Measurements from ENCODE around the gene GID8. TPM values are rescaled to one million over a fixed set of nuclear protein-coding genes. Genes with fewer than 3 reads are reported as not detected.

GID8 gene
- total and polyA plus RNA-seq, 2 of the 13 experiments (the other 11 are each of a cell fraction or from before 2014, with no cell fraction given): 39.6 to 59.8 TPM

- TF ChIP-seq THAP11 (CRISPR knock-in tag; IDR thresholded peaks at IDR 0.05) (peak; percentile 54; the same call in 1 of the 2 replicates), ZNF563 (CRISPR knock-in tag; IDR thresholded peaks at IDR 0.05) (peak; percentile 15; the same call in 1 of the 2 replicates), ZNF607 (CRISPR knock-in tag; IDR thresholded peaks at IDR 0.05; ENCODE audit: borderline replicate concordance) (0 out of 2 replicates have a peak, but pooled peaks have one; percentile 58), TFAP4 (IDR thresholded peaks at IDR 0.05; ENCODE audit: borderline replicate concordance, low read depth) (peak; percentile 45; the same call in 1 of the 2 replicates), SNAPC5 (CRISPR knock-in tag; IDR thresholded peaks at IDR 0.05; ENCODE audit: borderline replicate concordance) (no peak), TARDBP (CRISPR knock-in tag; IDR thresholded peaks at IDR 0.05) (peak; percentile 50; the same call in 1 of the 2 replicates), DNMT1 (CRISPR knock-in tag; IDR thresholded peaks at IDR 0.05) (peak; percentile 99), ZNF749 (CRISPR knock-in tag; IDR thresholded peaks at IDR 0.05; ENCODE audit: borderline replicate concordance) (no peak), PITX1 (CRISPR knock-in tag; IDR thresholded peaks at IDR 0.05) (peak; percentile 67; the same call in 1 of the 2 replicates), HMGXB3 (CRISPR knock-in tag; IDR thresholded peaks at IDR 0.05; ENCODE audit: borderline replicate concordance) (peak; percentile 58; the same call in 1 of the 2 replicates), KDM2A (CRISPR knock-in tag; IDR thresholded peaks at IDR 0.05; ENCODE audit: borderline replicate concordance, low read depth) (peak; percentile 97), ZNF597 (CRISPR knock-in tag; IDR thresholded peaks at IDR 0.05) (no peak), ZNF331 (CRISPR knock-in tag; IDR thresholded peaks at IDR 0.05) (peak; percentile 62; the same call in 1 of the 2 replicates), TBX2 (CRISPR knock-in tag; IDR thresholded peaks at IDR 0.05; ENCODE audit: borderline replicate concordance) (peak; percentile 74; the same call in 1 of the 2 replicates), KDM4B (CRISPR knock-in tag; IDR thresholded peaks at IDR 0.05) (peak; percentile 76; the same call in 1 of the 2 replicates), ZNF3 (CRISPR knock-in tag; IDR thresholded peaks at IDR 0.05) (peak; percentile 7; the same call in 1 of the 2 replicates), ZNF792 (CRISPR knock-in tag; IDR thresholded peaks at IDR 0.05) (peak; percentile 81; the same call in 1 of the 2 replicates), FOXC1 (CRISPR knock-in tag; IDR thresholded peaks at IDR 0.05; ENCODE audit: borderline replicate concordance) (peak; percentile 67; the same call in 1 of the 2 replicates), MED13 (CRISPR knock-in tag; IDR thresholded peaks at IDR 0.05) (no peak), XRCC5 (optimal IDR thresholded peaks at IDR 0.05; ENCODE audit: low read length) (peak; percentile 98), CTCF (CRISPR knock-in tag; IDR thresholded peaks at IDR 0.05) (peak; percentile 100)
These were observed 34.2 kb downstream of the GID8 start (continued) for GRCh38 chr20:62971950-62972844.
